Activated CD4-positive, alpha-beta T cell treated with anti-CD3 and anti-CD28 coated beads, Interleukin-2, Interleukin-6, amounts not matched to agents 100 ng/mL and 50 ng/mL, durations not matched to agents 16 hours and 8 hours (primary cell): Measurements from ENCODE around the gene NNMT.

ENCODE experiments used
- DNase-seq: peaks from one replicate; pipeline ENCODE4 v3.0.0-alpha.2; 2020

The NNMT gene

GRCh38 chr11:114263513-114264170, 32.6 kb upstream of the NNMT start:
- DNase-seq = no peak

- no peak for DNase-seq
Measured at GRCh38 chr11:114264381-114264780, 31.8 kb upstream of the NNMT start.

- DNase-seq = no peak
Measured at GRCh38 chr11:114265122-114265878, 30.9 kb upstream of the NNMT start.

GRCh38 chr11:114269498-114269897, 26.7 kb upstream of the NNMT start:
- DNase-seq = no peak

- DNase-seq = no peak
Measured at GRCh38 chr11:114270531-114271270, 25.5 kb upstream of the NNMT start.

- DNase-seq = no peak
Measured at GRCh38 chr11:114271316-114271715, 24.9 kb upstream of the NNMT start.

GRCh38 chr11:114272311-114272710, 23.9 kb upstream of the NNMT start:
- DNase-seq = no peak

GRCh38 chr11:114273071-114273470, 23.1 kb upstream of the NNMT start:
- no peak for DNase-seq

- DNase-seq = no peak
Measured at GRCh38 chr11:114273890-114274635, 22.1 kb upstream of the NNMT start.

- no peak for DNase-seq
Measured at GRCh38 chr11:114274637-114275036, 21.6 kb upstream of the NNMT start.

GRCh38 chr11:114275280-114275679, 20.9 kb upstream of the NNMT start:
- DNase-seq = no peak

GRCh38 chr11:114276077-114276476, 20.1 kb upstream of the NNMT start:
- no peak for DNase-seq

GRCh38 chr11:114277637-114278341, 18.4 kb upstream of the NNMT start:
- no peak for DNase-seq

- no peak for DNase-seq
Measured at GRCh38 chr11:114278342-114279065, 17.7 kb upstream of the NNMT start.

GRCh38 chr11:114279792-114280546, 16.2 kb upstream of the NNMT start:
- no peak for DNase-seq

- DNase-seq = peak; percentile 32
Measured at GRCh38 chr11:114280696-114281095, 15.5 kb upstream of the NNMT start.

GRCh38 chr11:114281388-114281956, 14.7 kb upstream of the NNMT start:
- no peak for DNase-seq

- DNase-seq = no peak
Measured at GRCh38 chr11:114282488-114282887, 13.7 kb upstream of the NNMT start.

GRCh38 chr11:114283422-114283821, 12.8 kb upstream of the NNMT start:
- DNase-seq = no peak

GRCh38 chr11:114284021-114284420, 12.2 kb upstream of the NNMT start:
- no peak for DNase-seq

GRCh38 chr11:114284914-114285313, 11.3 kb upstream of the NNMT start:
- DNase-seq = no peak
